GM13977 (cell line): Measurements from ENCODE around the gene NEUROD2.

ENCODE experiments used
- DNase-seq: peaks from one replicate; pipeline ENCODE4 v3.0.0; 2012; ENCODE audit warnings: low spot score
- in situ Hi-C: fragments of 300-500 bp; cut with MboI; formaldehyde crosslinking; loops from one replicate; pipeline ENCODE4 v1.12.0; 2022; ENCODE audit warnings: low sequenced_read_pairs, low pct_unique_long_range_greater_than_20kb, mixed read lengths, inconsistent platforms; ENCODE audit not compliant: unreplicated experiment
- TF ChIP-seq, protein P1 (sequence below): IDR thresholded peaks from 2 replicates; pipeline ENCODE4 v1.5.1; 2012; ENCODE audit warnings: mild to moderate bottlenecking, control low read depth; ENCODE audit not compliant: insufficient read depth; ENCODE audit errors: extremely low read depth, missing control alignments

Gene NEUROD2

GRCh38 chr17:39615434-39615833 lies 7.7 kb upstream of the NEUROD2 start:
- TF ChIP-seq, protein P1, sequence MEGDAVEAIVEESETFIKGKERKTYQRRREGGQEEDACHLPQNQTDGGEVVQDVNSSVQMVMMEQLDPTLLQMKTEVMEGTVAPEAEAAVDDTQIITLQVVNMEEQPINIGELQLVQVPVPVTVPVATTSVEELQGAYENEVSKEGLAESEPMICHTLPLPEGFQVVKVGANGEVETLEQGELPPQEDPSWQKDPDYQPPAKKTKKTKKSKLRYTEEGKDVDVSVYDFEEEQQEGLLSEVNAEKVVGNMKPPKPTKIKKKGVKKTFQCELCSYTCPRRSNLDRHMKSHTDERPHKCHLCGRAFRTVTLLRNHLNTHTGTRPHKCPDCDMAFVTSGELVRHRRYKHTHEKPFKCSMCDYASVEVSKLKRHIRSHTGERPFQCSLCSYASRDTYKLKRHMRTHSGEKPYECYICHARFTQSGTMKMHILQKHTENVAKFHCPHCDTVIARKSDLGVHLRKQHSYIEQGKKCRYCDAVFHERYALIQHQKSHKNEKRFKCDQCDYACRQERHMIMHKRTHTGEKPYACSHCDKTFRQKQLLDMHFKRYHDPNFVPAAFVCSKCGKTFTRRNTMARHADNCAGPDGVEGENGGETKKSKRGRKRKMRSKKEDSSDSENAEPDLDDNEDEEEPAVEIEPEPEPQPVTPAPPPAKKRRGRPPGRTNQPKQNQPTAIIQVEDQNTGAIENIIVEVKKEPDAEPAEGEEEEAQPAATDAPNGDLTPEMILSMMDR, result no peak
- in situ Hi-C loops, result no loop called here
- no peak for DNase-seq

DNA sequence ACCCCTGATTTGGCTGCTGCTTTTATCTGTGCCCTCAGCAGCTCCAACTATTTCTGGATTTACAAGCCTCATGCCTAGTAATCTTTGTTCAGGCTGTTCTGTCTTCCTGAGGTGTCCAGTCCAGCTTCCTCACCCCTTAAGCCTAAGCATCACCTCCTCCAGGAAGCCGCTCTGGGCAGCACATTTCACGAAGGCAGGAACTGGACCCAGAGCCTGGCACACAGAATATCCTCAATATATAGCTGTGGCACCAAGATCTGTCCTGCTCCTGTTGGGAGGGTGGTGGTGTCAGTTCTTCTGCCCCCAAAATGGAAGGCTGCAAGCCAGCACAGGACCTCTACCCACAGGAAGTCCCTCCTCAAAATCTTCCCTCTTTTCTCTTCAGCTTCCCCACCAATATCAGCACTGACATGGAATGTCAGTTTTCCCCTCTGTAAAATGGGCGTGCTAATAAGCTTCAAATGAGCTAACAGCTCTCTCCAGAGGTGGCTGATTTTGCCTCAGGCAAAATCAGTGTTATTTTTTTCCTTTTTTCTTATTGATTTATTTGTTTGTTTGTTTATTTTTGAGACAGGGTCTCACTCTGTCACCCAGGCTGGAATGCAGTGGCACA lies 6.9 kb upstream of the NEUROD2 start:
- no peak for DNase-seq
- TF ChIP-seq, protein P1, result no peak
- in situ Hi-C loops, result no loop called here

DNA sequence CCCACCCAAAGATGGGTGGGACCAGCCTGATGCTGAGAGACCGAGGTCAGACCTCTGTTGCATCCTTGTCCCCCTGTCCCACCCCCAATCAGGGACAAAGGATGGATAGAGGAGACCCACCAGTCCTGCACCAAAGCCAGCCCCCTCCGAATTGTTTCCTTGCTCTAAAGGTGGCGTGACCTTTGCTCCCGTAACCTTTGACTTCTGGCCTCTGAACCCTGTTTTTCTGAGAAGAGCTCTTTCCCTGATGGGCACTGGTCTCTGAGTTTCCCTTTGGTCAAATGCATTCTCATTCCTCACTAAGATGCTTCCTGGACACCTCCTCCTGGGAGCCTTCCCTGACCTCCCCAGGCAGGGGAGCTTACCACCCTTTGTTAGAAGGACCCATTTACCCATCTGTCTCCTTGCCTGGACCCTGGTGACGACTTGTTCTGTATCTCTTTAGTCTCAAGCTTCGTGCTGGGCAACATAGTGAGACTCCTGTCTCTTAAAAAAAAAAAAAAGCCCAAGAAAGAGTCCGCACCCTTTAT lies 5.3 kb upstream of the NEUROD2 start:
- TF ChIP-seq, protein P1, result no peak
- in situ Hi-C loops, result no loop called here
- DNase-seq, result no peak

GRCh38 chr17:39612291-39612894 lies 4.7 kb upstream of the NEUROD2 start:
- no peak for DNase-seq
- in situ Hi-C loops, result no loop called here
- TF ChIP-seq, protein P1, result no peak

- DNase-seq, result no peak
- in situ Hi-C loops, result no loop called here
- TF ChIP-seq, protein P1, result no peak
Observed at GRCh38 chr17:39611401-39612112, 3.8 kb upstream of the NEUROD2 start.

DNA sequence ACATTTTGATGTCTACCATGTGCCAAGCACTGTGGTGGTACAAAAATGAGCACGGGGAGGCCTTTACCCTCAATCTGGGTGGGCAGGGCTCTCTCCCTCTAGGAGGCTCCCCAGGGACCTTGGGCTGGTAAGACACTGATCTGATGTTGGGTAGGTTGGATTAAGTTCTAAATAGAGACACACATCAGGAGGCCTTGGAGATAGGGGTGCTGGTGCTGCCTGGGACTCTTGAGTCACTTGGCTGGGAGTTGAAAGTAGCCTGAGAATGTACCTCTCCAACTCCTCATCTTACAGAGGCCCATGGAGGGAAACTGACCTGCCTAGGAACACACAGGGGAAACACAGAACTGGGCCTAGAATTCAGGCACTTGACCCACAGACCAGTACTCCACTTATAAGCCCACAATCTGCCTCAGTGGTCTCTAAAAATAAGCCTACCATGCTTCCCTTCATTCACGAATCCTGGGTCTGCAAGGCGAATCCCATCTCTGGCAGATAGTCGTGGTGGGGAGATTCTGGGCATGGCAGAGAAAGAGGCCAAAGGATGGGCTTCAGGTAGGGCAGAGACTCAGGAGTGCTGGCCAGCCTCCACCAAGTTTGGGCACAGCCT lies 1.8 kb upstream of the NEUROD2 start:
- DNase-seq, result no peak
- in situ Hi-C loops, result no loop called here
- TF ChIP-seq, protein P1, result no peak
